ENCODE measurements around the gene TMEM54. TPM values are rescaled to one million over a fixed set of nuclear protein-coding genes. Genes with fewer than 3 reads are reported as not detected.

TMEM54 gene
- total and polyA plus RNA-seq, 2 donors (not counting 1 experiment from before 2014, with no cell fraction given): 24.2 to 69.9 TPM

GRCh38 chr1:32948390-32948722 lies 47.2 kb upstream of the TMEM54 start:
- H3K36me3 ChIP-seq (ENCODE audit: control insufficient read depth, insufficient read depth, low read length): no peaks in the 10 kb centered on the region
- no peaks in the 10 kb centered on the region for H4K20me1 ChIP-seq (ENCODE audit: control insufficient read depth, extremely low read depth, insufficient read depth, low read length)
- H3K27ac ChIP-seq (ENCODE audit: insufficient read depth, low read length): no peak overlapping the region
- H3K4me1 ChIP-seq (ENCODE audit: control insufficient read depth, extremely low read depth, insufficient read depth, low read length): no peaks in the 10 kb centered on the region
- no peaks in the 10 kb centered on the region for H3K9me3 ChIP-seq (ENCODE audit: control insufficient read depth, insufficient read depth, low read depth, low read length)
- no peak overlapping the region for H2AFZ ChIP-seq (ENCODE audit: low read length)
- no peak overlapping the region for H3K4me2 ChIP-seq (ENCODE audit: extremely low read depth, insufficient read depth, low read length)
- no peaks in the 10 kb centered on the region for H3K27me3 ChIP-seq (ENCODE audit: control insufficient read depth, insufficient read depth, low read length)
- H3K9ac ChIP-seq (ENCODE audit: insufficient read depth, low read length): no peak overlapping the region
- no peak overlapping the region for H3K4me3 ChIP-seq (replicated peaks in 1 of 4; ENCODE audit: control extremely low read depth in 1 of 4, insufficient read depth in 1 of 4, low read depth in 3 of 4, low read length in 4 of 4)
- TF ChIP-seq, protein P1, sequence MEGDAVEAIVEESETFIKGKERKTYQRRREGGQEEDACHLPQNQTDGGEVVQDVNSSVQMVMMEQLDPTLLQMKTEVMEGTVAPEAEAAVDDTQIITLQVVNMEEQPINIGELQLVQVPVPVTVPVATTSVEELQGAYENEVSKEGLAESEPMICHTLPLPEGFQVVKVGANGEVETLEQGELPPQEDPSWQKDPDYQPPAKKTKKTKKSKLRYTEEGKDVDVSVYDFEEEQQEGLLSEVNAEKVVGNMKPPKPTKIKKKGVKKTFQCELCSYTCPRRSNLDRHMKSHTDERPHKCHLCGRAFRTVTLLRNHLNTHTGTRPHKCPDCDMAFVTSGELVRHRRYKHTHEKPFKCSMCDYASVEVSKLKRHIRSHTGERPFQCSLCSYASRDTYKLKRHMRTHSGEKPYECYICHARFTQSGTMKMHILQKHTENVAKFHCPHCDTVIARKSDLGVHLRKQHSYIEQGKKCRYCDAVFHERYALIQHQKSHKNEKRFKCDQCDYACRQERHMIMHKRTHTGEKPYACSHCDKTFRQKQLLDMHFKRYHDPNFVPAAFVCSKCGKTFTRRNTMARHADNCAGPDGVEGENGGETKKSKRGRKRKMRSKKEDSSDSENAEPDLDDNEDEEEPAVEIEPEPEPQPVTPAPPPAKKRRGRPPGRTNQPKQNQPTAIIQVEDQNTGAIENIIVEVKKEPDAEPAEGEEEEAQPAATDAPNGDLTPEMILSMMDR (conservative IDR thresholded peaks at IDR 0.05 in 1 of 2, IDR thresholded peaks at IDR 0.05 in 1 of 2; ENCODE audit: low read depth in 1 of 2, low read length in 2 of 2): no peak
- no peak for TF ChIP-seq EZH2 (IDR thresholded peaks at IDR 0.05; ENCODE audit: low read length, missing control alignments)
- no peaks in the 10 kb centered on the region for H3K79me2 ChIP-seq (ENCODE audit: control insufficient read depth, insufficient read depth, low read length)
- DNase-seq (ENCODE audit: low read depth in 2 of 2): no peak

DNA sequence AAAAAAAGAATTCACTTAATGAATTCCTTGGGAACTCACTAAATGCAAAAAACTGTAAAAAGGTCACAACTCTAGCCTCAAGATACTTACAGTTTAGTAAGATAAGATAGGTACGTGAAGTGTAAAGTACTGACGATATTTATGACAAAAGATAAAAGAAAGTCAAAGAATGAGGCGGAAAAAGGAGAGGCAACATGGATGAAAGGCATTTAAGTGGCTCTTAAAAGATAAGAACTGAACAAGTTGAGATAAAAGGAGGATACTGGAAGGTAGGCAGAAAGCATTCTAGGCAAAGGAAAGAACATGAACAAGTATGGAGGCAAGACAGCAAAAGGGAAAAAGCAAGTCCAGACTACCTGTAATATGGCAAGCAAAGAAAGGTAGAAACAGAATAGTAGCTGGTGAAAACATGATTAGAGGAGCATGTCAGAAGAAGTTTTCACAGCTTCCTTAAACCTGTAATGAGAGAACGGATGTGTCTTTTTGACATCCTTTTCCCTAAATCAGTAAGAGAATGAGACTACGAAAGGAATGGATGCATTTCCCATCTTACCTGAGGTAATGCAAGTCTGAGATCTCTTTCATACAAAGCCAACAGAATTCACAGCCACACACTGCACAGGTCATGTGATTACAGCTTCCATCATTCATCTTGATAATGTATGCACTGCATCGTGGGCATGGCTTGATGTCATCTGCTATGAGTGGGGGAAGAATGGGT lies 46.6 kb upstream of the TMEM54 start:
- H4K20me1 ChIP-seq (ENCODE audit: control insufficient read depth, extremely low read depth, insufficient read depth, low read length): no peaks in the 10 kb centered on the region
- no peak for TF ChIP-seq EZH2 (IDR thresholded peaks at IDR 0.05; ENCODE audit: low read length, missing control alignments)
- TF ChIP-seq, protein P1 (conservative IDR thresholded peaks at IDR 0.05 in 1 of 2, IDR thresholded peaks at IDR 0.05 in 1 of 2; ENCODE audit: low read depth in 1 of 2, low read length in 2 of 2): no peak
- H3K9ac ChIP-seq (ENCODE audit: insufficient read depth, low read length): no peak overlapping the region
- no peaks in the 10 kb centered on the region for H3K79me2 ChIP-seq (ENCODE audit: control insufficient read depth, insufficient read depth, low read length)
- H3K4me3 ChIP-seq (replicated peaks in 1 of 4; ENCODE audit: control extremely low read depth in 1 of 4, insufficient read depth in 1 of 4, low read depth in 3 of 4, low read length in 4 of 4): no peak overlapping the region
- no peaks in the 10 kb centered on the region for H3K36me3 ChIP-seq (ENCODE audit: control insufficient read depth, insufficient read depth, low read length)
- no peak overlapping the region for H2AFZ ChIP-seq (ENCODE audit: low read length)
- no peaks in the 10 kb centered on the region for H3K9me3 ChIP-seq (ENCODE audit: control insufficient read depth, insufficient read depth, low read depth, low read length)
- no peak for DNase-seq (ENCODE audit: low read depth in 2 of 2)
- no peaks in the 10 kb centered on the region for H3K27me3 ChIP-seq (ENCODE audit: control insufficient read depth, insufficient read depth, low read length)
- H3K4me1 ChIP-seq (ENCODE audit: control insufficient read depth, extremely low read depth, insufficient read depth, low read length): no peaks in the 10 kb centered on the region
- H3K4me2 ChIP-seq (ENCODE audit: extremely low read depth, insufficient read depth, low read length): no peak overlapping the region
- no peak overlapping the region for H3K27ac ChIP-seq (ENCODE audit: insufficient read depth, low read length)

GRCh38 chr1:32946413-32946812 lies 45.2 kb upstream of the TMEM54 start:
- Histone ChIP-seq H3K27me3 (ENCODE audit: control insufficient read depth, insufficient read depth, low read length) (no peaks in the 10 kb centered on the region), H3K4me2 (ENCODE audit: extremely low read depth, insufficient read depth, low read length) (no peak overlapping the region), H3K9ac (ENCODE audit: insufficient read depth, low read length) (no peak overlapping the region), H2AFZ (ENCODE audit: low read length) (no peak overlapping the region), H3K27ac (ENCODE audit: insufficient read depth, low read length) (no peak overlapping the region), H3K9me3 (ENCODE audit: control insufficient read depth, insufficient read depth, low read depth, low read length) (no peaks in the 10 kb centered on the region), H3K4me3 (replicated peaks in 1 of 4; ENCODE audit: control extremely low read depth in 1 of 4, insufficient read depth in 1 of 4, low read depth in 3 of 4, low read length in 4 of 4) (no peak overlapping the region), H3K79me2 (ENCODE audit: control insufficient read depth, insufficient read depth, low read length) (no peaks in the 10 kb centered on the region), H3K36me3 (ENCODE audit: control insufficient read depth, insufficient read depth, low read length) (no peaks in the 10 kb centered on the region), H3K4me1 (ENCODE audit: control insufficient read depth, extremely low read depth, insufficient read depth, low read length) (no peaks in the 10 kb centered on the region), H4K20me1 (ENCODE audit: control insufficient read depth, extremely low read depth, insufficient read depth, low read length) (no peaks in the 10 kb centered on the region)
- DNase-seq (ENCODE audit: low read depth in 2 of 2): no peak
- TF ChIP-seq, protein P1 (conservative IDR thresholded peaks at IDR 0.05 in 1 of 2, IDR thresholded peaks at IDR 0.05 in 1 of 2; ENCODE audit: low read depth in 1 of 2, low read length in 2 of 2): no peak
- no peak for TF ChIP-seq EZH2 (IDR thresholded peaks at IDR 0.05; ENCODE audit: low read length, missing control alignments)
